ENCODE results near the gene ANKRD61. TPM values are rescaled to one million over a fixed set of nuclear protein-coding genes. Genes with fewer than 3 reads are reported as not detected.
"Not testable (repeated sequence)": the region's sequence is repeated elsewhere in the genome, so short reads cannot be mapped to it uniquely, and the experiment has no call there.

The ANKRD61 gene
- polyA plus RNA-seq = under 1 TPM in 1 of 3 donors, not detected in 2; 0.38 TPM

DNA sequence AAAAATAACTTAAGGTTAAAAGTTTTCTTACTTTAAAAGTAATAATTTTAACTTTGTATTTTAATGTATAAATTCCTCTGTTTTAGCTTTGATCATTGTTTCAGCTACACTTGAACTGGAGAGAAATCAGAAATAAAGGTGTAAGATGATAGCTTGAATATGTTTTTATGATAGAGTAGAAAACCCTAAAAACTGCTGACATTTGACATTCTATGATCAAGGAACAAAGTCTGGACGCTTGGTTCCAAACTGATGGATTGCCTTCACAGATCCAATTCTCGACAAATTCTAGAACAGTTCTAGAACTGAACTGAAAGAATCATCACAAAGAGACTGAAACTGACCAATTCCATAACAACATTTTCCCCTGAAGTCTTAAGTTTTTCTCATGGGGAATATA lies at the start of gene ANKRD61:
Gene ANKRD61 (plus strand): TSS at position 389 of the 400 bp plus-strand sequence. CDS start 0 bp downstream, at position 389.
- H3K27ac Mint-ChIP-seq = peak within 1 kb of the TSS; percentile 75 to 95 (median 91)

DNA sequence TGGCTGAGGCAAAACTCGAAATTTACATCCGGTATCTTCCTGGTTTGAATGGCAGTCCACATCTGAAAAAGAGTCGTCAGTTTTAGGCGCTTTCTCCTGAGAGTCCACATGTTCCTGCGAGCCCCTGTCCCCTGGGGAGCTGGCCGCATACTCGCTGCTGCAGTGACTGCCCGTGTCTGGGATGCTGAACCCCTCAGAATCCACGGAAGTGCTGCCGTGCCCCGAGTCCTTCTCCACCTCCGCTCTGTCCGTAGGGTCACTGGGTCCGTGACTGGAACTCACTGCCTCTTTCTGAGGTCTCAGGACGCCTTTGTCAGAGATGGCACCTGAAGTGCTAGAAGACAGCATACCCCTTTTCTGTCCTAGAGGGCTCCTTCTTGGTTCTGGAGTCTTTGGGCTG lies 44.1 kb upstream of the ANKRD61 start:
- not testable (repeated sequence) for H3K4me3 Mint-ChIP-seq; H3K4me1 Mint-ChIP-seq; H3K27ac Mint-ChIP-seq; H3K9me3 Mint-ChIP-seq; DNase-seq; H3K27me3 Mint-ChIP-seq (ENCODE audit: low read depth in 3 of 3)
- peaks cover 12 to 34% (median 15%) of the 10 kb centered on the region in 3 donors for H3K36me3 Mint-ChIP-seq

More for the DNA sequence above, at the start of gene ANKRD61:
- DNase-seq = no peak
- Mint-ChIP-seq H3K27me3 (ENCODE audit: low read depth in 3 of 3) (peaks cover 3 to 5% (median 4%) of the 10 kb centered on the region in 3 donors), H3K36me3 (peaks cover 25 to 41% (median 39%) of the 10 kb centered on the region in 3 donors), H3K4me3 (peak within 1 kb of the TSS; percentile 68 to 83 (median 81)), H3K9me3 (no peaks in the 10 kb centered on the region), H3K4me1 (peaks cover 50 to 70% of the 10 kb centered on the region in 2 donors)

DNA sequence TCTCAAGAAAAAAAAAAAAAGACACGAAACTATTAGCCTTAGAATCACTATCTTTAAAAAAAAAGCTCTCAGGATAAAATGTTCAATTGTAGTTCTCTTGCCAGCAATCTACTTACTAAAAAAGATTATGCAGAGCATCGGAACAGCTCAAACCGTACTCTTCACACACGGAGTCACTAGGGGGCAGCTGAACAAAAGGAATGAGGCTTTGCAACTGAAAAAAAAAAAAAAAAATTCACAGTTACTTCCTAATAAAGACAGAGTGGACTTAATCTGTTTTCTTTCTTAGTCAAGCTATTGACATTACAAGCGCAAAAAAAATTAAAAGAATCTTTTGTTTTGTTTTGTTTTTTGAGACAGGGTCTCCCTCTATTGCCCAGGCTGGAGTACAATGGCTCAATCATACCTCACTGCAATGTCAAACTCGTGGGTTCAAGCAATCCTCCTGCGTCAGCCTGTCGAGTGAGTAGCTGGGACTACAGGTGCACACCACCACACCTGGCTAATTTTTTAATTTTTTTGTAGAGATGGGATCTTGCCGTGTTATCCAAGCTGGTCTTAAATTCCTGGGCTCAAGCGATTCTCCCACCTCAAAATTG lies 33.9 kb upstream of the ANKRD61 start:
- H3K27me3 Mint-ChIP-seq (ENCODE audit: low read depth in 3 of 3) = no peaks in the 10 kb centered on the region
- peak overlapping the region in 1 of 6 donors; percentile 46 for H3K27ac Mint-ChIP-seq
- peaks cover 9 to 31% (median 17%) of the 10 kb centered on the region in 3 donors for H3K36me3 Mint-ChIP-seq
- no peaks in the 10 kb centered on the region for H3K9me3 Mint-ChIP-seq
- no peak overlapping the region for H3K4me3 Mint-ChIP-seq
- no peaks in the 10 kb centered on the region for H3K4me1 Mint-ChIP-seq
- DNase-seq = peak; percentile 47 to 64 (median 60)

DNA sequence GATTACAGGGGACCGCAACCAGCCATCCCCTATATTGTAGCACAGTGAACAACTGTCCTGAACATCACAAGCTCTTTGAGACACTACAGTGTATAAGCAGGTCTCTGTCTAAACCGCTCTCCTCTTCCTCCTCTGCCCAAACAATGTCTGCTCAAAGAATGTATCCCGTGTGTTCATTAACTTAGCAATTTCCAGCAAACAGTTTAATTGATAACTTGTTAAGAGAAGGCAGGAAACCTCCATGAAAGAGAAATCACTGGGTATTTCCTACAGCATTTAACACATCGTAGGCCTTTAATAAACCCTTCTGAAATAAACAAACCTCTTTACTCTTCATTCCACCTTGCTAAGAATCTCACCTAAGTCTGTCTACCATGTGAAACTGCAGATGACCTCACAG lies 23.8 kb upstream of the ANKRD61 start:
- peak overlapping the region in 5 of 6 donors; percentile 13 to 83 (median 30) for H3K27ac Mint-ChIP-seq
- H3K4me3 Mint-ChIP-seq = peak overlapping the region; percentile 33 to 95 (median 69)
- no peak for DNase-seq
- H3K27me3 Mint-ChIP-seq (ENCODE audit: low read depth in 3 of 3) = peaks cover 3 to 7% (median 7%) of the 10 kb centered on the region in 3 donors
- no peaks in the 10 kb centered on the region for H3K9me3 Mint-ChIP-seq
- peaks cover 0 to 6% (median 2%) of the 10 kb centered on the region in 3 donors for H3K36me3 Mint-ChIP-seq
- peaks cover 14 to 30% of the 10 kb centered on the region in 2 donors for H3K4me1 Mint-ChIP-seq

DNA sequence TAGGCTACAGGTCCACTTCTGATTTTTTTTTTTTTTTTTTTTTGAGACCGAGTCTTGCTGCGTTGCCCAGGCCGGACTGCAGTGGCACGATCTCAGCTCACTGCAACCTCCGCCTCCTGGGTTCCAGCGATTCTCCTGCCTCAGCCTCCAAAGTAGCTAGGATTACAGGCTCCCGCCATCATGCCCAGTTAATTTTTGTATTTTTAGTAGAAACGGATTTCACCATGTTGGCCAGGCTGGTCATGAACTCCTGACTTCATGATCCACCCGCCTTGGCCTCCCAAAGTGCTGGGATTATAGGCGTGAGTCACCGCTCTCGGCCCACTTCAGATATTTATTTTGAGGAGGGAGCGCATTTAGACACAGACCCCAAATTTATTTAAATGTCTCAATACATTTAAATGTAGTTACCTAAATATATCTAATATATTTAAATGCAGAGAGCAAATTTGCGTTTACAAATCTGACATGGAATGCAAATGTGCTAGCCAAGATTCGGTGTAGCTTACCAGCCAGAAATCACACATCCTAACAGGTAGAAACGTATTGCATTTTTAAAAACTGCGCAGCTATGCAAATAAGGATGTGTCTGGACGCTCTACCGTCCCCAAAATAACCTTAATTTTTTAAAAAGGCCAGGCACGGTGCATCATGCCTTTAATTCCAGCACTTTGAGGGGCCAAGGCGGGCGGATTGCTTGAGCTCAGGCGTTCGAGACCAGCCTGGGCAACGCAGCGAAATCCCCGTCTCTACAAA lies 23.2 kb upstream of the ANKRD61 start:
- not testable (repeated sequence) for H3K36me3 Mint-ChIP-seq; H3K27me3 Mint-ChIP-seq (ENCODE audit: low read depth in 3 of 3); H3K9me3 Mint-ChIP-seq; DNase-seq
- peaks cover 19 to 36% of the 10 kb centered on the region in 2 donors for H3K4me1 Mint-ChIP-seq
- H3K27ac Mint-ChIP-seq = peak overlapping the region in 3 of 6 donors; percentile 30 to 89 (median 83)
- H3K4me3 Mint-ChIP-seq = peak overlapping the region; percentile 41 to 95 (median 92)

DNA sequence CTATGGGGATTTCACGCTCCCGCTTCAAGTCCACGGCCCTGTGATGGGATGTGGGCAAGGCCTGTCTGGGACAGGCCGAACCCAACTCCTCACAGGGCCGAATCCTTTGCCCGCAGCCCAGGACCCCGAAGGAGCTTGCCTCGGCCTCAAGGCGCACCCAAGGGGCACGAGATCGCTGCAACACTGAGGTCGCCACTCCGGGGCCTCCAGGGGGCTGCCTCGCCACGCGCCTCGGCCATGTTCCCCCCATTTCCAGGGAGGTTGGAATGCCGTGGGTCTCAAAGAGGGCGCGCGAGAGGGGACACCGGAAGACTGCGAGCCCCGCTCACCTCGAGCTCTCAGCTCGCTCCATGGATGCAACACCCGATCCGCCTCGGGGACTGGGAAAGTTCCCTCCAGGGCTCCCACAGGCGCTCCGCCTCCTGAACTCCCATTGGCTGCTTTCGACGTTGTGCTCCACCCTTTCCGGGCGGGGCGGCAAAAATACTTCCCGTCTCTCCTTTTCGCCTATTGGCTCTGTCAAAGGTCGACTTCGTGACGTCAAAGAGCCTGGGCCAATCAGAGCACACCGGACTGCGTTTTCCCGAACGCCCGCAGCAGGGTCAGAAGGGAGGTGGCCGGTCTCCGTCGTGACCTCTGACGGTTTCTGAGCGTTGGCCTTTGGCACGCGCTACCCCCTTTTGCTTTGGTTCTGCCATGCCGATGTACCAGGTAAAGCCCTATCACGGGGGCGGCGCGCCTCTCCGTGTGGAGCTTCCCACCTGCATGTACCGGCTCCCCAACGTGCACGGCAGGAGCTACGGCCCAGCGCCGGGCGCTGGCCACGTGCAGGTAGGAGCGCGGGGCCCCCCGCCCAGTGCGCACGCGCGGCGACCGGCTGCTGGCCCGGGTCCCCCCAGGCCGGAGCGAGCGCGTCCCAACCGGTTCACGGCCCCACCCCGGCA lies 22.2 kb upstream of the ANKRD61 start, which contains the start of the genes AIMP2 and PMS2:
Gene AIMP2 (plus strand): TSS at position 605 of the 944 bp plus-strand sequence. CDS start 92 bp downstream, at position 697.
Gene PMS2 (minus strand): TSS at position 382 of the 944 bp plus-strand sequence. CDS start 30 bp downstream, at position 352.
- peak within 1 kb of the TSS; percentile 92 to 98 (median 94) for H3K4me3 Mint-ChIP-seq
- H3K27ac Mint-ChIP-seq = peak within 1 kb of the TSS; percentile 85 to 96 (median 94)
- DNase-seq = peak; percentile 95 to 96 (median 96)
- peaks cover 3 to 7% (median 7%) of the 10 kb centered on the region in 3 donors for H3K27me3 Mint-ChIP-seq (ENCODE audit: low read depth in 3 of 3)
- peaks cover 0 to 4% (median 0%) of the 10 kb centered on the region in 3 donors for H3K36me3 Mint-ChIP-seq
- no peaks in the 10 kb centered on the region for H3K9me3 Mint-ChIP-seq
- peaks cover 20 to 37% of the 10 kb centered on the region in 2 donors for H3K4me1 Mint-ChIP-seq

DNA sequence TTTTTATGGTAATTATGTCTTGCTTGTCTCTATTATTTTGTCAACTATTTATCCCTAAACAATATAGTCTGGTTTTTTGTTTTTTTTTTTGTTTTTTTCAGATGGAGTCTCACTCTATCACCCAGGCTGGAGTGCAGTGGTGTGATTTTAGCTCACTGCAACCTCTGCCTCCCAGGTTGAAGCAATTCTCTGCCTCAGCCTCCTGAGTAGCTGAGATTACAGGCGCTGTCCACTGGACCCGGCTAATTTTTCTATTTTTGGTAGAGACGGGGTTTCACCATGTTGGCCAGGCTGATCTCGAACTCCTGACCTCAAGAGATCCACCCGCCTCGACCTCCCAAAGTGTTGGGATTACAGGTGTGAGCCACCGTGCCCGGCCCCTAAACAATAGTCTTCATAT lies 20.8 kb upstream of the ANKRD61 start:
- DNase-seq; H3K36me3 Mint-ChIP-seq; H3K27me3 Mint-ChIP-seq (ENCODE audit: low read depth in 3 of 3); H3K9me3 Mint-ChIP-seq: not testable (repeated sequence)
- Mint-ChIP-seq H3K27ac (peak overlapping the region; percentile 27 to 94 (median 79)), H3K4me3 (peak overlapping the region; percentile 66 to 95 (median 94)), H3K4me1 (peaks cover 20 to 37% of the 10 kb centered on the region in 2 donors)

DNA sequence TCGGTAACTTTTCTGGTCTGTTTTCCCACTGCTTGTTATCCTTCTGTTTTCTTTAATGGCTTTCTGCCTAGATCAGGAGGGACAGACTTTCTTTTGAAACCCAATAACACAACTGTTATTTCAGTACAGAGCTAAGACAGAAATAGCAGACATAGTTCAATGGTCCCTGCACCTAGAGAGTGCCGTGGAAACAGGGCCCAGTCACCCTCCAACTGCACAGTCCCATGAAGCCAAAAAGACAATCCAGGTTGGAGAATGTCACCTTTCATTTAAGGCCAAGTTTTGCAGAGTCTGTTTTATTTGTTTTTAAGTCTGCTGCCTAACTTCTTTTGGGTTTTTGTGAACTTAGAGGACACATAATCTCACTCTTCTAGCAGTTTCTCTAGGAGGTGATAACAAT lies 19.6 kb upstream of the ANKRD61 start:
- no peak for DNase-seq
- Mint-ChIP-seq H3K27ac (peak overlapping the region in 4 of 6 donors; percentile 20 to 44 (median 28)), H3K4me1 (peaks cover 20 to 37% of the 10 kb centered on the region in 2 donors), H3K36me3 (peaks cover 4 to 5% (median 4%) of the 10 kb centered on the region in 3 donors), H3K9me3 (no peaks in the 10 kb centered on the region), H3K4me3 (peak overlapping the region in 1 of 5 donors; percentile 21), H3K27me3 (ENCODE audit: low read depth in 3 of 3) (peaks cover 3 to 7% (median 5%) of the 10 kb centered on the region in 3 donors)

DNA sequence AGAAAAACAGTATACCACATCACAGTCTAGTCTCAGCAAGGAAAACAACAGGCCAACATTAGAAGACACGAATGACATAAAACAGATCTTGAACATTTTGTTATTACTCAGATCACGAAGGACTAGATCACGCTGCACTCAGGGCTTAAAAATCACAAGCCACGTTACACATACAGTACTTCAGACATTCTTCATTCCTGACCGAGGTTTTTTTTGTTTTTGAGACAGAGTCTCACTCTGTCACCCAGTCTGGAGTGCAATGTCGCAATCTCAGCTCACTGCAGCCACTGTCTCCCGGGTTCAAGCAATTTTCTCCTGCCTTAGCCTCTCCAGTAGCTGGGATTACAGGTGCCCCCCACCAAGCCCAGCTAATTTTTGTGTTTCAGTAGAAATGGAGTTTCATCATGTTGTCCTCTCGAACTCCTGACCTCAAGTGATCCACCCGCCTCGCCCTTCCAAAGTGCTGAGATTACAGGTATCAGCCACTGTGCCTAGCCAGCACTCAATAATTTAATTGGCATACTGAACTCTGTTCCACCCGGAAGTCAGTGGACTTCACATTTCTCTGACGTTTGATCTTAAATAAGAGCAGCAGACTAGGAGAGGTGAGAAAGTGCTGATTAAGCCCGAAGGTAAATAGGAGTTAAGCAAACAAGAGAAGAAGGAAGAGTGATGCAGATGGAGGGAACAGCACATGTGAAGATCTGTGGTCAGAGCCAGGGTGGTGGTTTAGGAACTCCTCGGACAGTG lies 18.6 kb upstream of the ANKRD61 start:
- Mint-ChIP-seq H3K4me1 (peaks cover 17 to 33% of the 10 kb centered on the region in 2 donors), H3K27ac (peak overlapping the region in 3 of 6 donors; percentile 0 to 62 (median 20)), H3K36me3 (peaks cover 4 to 11% (median 4%) of the 10 kb centered on the region in 3 donors), H3K4me3 (no peak overlapping the region), H3K27me3 (ENCODE audit: low read depth in 3 of 3) (peaks cover 3 to 7% (median 5%) of the 10 kb centered on the region in 3 donors), H3K9me3 (no peaks in the 10 kb centered on the region)
- DNase-seq = no peak

DNA sequence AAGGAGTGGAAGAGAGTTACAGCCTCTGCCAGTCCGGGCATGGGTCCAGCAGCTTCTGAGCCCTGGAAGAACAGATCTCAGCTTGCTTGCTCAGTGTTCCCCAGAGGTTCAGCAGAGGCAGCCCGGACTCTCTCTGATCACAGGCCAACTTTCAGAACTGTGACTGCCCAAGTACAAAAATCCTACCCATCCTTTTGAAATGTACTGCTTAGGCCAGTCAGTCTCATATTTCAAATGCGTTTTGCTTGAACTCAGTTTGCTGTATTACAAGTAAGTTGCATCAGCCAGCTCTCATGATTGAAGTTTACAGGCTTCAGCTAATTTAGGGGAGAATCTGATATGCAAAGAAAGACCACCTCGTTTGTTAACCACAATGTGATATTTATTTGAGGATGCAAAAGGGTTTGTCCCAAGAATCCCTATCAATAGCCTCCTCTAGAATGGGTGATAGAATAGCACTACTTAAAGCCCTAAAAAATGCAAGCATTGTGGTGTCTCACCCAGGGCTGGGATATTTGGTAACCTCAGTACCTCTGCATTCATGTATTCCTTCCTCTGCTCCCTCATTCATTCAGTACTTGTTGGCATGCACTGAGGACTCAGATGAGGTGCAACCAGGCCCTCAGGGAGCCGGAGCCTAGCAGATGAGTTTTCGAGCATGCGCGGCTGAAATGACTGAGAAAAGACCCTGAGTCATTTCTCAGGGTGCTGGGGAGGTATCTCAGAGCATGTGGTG lies 15.1 kb upstream of the ANKRD61 start:
- peak overlapping the region in 1 of 6 donors; percentile 20 for H3K27ac Mint-ChIP-seq
- H3K36me3 Mint-ChIP-seq = peaks cover 4 to 29% (median 10%) of the 10 kb centered on the region in 3 donors
- H3K9me3 Mint-ChIP-seq = no peaks in the 10 kb centered on the region
- no peak overlapping the region for H3K4me3 Mint-ChIP-seq
- DNase-seq = no peak
- no peaks in the 10 kb centered on the region for H3K27me3 Mint-ChIP-seq (ENCODE audit: low read depth in 3 of 3)
- H3K4me1 Mint-ChIP-seq = peaks cover 7 to 22% of the 10 kb centered on the region in 2 donors

DNA sequence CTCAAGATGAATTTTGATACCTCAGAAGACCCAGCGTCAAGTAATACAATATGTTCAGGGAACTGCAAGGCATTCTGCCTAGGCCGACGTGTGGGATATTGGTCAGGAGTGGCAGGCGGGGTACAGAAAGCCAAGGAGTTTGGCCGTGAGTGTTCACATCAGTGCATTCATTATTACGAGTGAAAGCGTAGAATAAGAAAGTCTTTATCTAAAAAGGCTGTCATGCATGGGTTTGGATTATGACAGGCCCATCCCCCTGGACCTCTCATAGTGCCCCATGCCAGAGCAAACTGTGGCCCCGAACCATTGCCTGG lies 14.6 kb upstream of the ANKRD61 start:
- Mint-ChIP-seq H3K27ac (peak overlapping the region in 1 of 6 donors; percentile 20), H3K9me3 (no peaks in the 10 kb centered on the region), H3K4me1 (peaks cover 7 to 19% of the 10 kb centered on the region in 2 donors), H3K36me3 (peaks cover 4 to 34% (median 10%) of the 10 kb centered on the region in 3 donors), H3K4me3 (no peak overlapping the region), H3K27me3 (ENCODE audit: low read depth in 3 of 3) (no peaks in the 10 kb centered on the region)
- DNase-seq = no peak

Data from immature natural killer cell (primary cell).